GM19395 (cell line): ENCODE results near the gene MED27.

Source experiments
- ATAC-seq: cut with Tn5 transposase; IDR thresholded peaks from one replicate; pipeline ENCODE4 v1.9.1; 2021; ENCODE audit warnings: mild to moderate bottlenecking, moderate library complexity; ENCODE audit not compliant: unreplicated experiment

Gene MED27

GRCh38 chr9:131971482-131972074 lies 108.1 kb downstream of the MED27 start:
- ATAC-seq, result no peak

GRCh38 chr9:131969469-131969989 lies 110.1 kb downstream of the MED27 start:
- no peak for ATAC-seq

- no peak for ATAC-seq
Observed at GRCh38 chr9:131968632-131969031, 111.0 kb downstream of the MED27 start.

- ATAC-seq, result no peak
Observed at GRCh38 chr9:131965841-131966240, 113.8 kb downstream of the MED27 start.

- no peak for ATAC-seq
Observed at GRCh38 chr9:131965103-131965502, 114.6 kb downstream of the MED27 start.

GRCh38 chr9:131963072-131964030 lies 116.3 kb downstream of the MED27 start:
- no peak for ATAC-seq

- no peak for ATAC-seq
Observed at GRCh38 chr9:131961496-131961880, 118.2 kb downstream of the MED27 start.

- no peak for ATAC-seq
Observed at GRCh38 chr9:131960851-131961495, 118.7 kb downstream of the MED27 start.

GRCh38 chr9:131960311-131960710 lies 119.4 kb downstream of the MED27 start:
- no peak for ATAC-seq

GRCh38 chr9:131959887-131960286 lies 119.8 kb downstream of the MED27 start:
- ATAC-seq, result no peak

- no peak for ATAC-seq
Observed at GRCh38 chr9:131959056-131959455, 120.6 kb downstream of the MED27 start.

- ATAC-seq, result no peak
Observed at GRCh38 chr9:131954299-131954698, 125.4 kb downstream of the MED27 start.

GRCh38 chr9:131951905-131952304 lies 127.8 kb downstream of the MED27 start:
- no peak for ATAC-seq

- ATAC-seq, result no peak
Observed at GRCh38 chr9:131951155-131951554, 128.5 kb downstream of the MED27 start.

- ATAC-seq, result no peak
Observed at GRCh38 chr9:131950487-131950886, 129.2 kb downstream of the MED27 start.

GRCh38 chr9:131946180-131946579 lies 133.5 kb downstream of the MED27 start:
- no peak for ATAC-seq

- no peak for ATAC-seq
Observed at GRCh38 chr9:131943351-131943841, 136.3 kb downstream of the MED27 start.

GRCh38 chr9:131942146-131942720 lies 137.4 kb downstream of the MED27 start:
- ATAC-seq, result no peak

- no peak for ATAC-seq
Observed at GRCh38 chr9:131937451-131937850, 142.2 kb downstream of the MED27 start.

GRCh38 chr9:131936929-131937328 lies 142.7 kb downstream of the MED27 start:
- no peak for ATAC-seq

- ATAC-seq, result no peak
Observed at GRCh38 chr9:131934673-131935072, 145.0 kb downstream of the MED27 start.
